Nucleus accumbens (tissue), 56 donors: ENCODE data around the gene SSMEM1.
"Not testable (repeated sequence)": the region's sequence is repeated elsewhere in the genome, so short reads cannot be mapped to it uniquely, and the experiment has no call there.

Experiments used
- DNase-seq, 56 donors: peaks; one replicate each; lab custom pipeline; 2025; lab: John Stamatoyannopoulos, UW

The SSMEM1 gene

DNA sequence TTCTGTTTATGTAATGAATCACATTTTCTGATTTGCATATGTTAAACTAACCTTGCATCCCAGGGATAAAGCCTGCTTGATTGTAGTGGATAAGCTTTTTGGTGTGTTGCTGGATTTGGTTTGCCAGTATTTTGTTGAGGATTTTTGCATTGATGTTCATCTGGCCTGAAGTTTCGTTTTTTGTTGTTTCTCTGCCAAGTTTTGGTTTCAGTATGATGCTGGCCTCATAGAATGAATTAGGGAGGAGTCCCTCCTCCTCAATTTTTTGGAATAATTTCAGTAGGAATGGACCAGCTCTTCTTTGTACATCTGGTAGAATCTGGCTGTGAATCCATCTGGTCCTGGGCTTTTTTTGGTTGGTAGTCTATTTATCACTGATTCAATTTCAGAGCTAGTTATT, 35.8 kb downstream of the SSMEM1 start:
- DNase-seq = not testable (repeated sequence)

DNA sequence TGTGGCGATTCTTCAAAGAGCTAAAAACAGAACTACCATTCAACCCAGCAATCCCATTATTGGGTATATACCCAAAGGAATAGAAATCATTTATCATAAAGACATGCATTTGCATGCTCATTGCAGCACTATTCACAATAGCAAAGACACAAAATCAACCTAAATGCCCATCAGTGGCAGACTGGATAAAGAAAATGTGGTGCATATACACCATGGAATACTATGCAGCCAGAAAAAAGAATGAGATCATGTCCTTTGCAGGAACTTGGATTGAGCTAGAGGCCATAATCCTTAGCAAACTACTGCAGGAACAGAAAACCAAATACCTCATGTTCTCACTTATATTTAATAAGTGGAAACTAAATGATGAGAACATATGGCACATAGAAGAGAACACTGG, 38.8 kb downstream of the SSMEM1 start:
- not testable (repeated sequence) for DNase-seq

DNA sequence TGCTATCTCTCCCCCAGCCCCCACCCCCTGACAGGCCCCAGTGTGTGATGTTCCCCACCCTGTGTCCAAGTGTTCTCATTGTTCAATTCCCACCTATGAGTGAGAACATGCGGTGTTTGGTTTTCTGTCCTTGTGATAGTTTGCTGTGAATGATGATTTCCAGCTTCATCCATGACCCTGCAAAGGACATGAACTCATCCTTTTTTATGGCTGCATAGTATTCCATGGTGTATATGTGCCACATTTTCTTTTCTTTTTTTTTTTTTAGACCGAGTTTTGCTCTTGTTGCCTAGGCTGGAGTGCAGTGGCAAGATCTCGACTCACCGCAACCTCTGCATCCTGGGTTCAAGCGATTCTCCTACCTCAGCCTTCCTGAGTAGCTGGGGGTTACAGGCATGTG, 41.2 kb downstream of the SSMEM1 start:
- DNase-seq = not testable (repeated sequence)

DNA sequence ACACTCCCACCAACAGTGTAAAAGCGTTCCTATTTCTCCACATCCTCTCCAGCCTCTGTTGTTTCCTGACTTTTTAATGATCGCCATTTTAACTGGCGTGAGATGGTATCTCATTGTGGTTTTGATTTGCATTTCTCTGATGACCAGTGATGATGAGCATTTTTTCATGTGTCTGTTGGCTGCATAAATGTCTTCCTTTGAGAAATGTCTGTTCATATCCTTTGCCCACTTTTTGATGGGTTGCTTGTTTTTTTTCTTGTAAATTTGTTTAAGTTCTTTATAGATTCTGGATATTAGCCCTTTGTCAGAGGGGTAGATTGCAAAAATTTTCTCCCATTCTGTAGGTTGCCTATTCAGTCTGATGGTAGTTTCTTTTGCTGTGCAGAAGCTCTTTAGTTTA, 42.0 kb downstream of the SSMEM1 start:
- DNase-seq = not testable (repeated sequence)

DNA sequence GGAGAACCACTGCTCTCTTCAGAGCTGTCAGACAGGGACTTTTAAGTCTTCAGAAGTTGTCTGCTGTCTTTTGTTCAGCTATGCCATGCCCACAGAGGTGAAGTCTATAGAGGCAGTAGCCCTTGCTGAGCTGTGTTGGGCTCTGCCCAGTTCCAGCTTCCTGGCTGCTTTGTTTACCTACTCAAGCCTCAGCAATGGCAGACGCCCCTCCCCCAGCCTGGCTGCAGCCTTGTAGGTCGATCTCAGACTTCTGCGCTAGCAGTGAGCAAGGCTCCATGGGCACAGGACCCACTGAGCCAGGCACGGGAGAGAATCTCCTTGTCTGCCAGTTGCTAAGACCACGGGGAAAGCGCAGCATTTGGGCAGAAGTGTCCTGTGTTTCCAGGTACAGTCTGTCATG, 46.9 kb downstream of the SSMEM1 start:
- no peak for DNase-seq

DNA sequence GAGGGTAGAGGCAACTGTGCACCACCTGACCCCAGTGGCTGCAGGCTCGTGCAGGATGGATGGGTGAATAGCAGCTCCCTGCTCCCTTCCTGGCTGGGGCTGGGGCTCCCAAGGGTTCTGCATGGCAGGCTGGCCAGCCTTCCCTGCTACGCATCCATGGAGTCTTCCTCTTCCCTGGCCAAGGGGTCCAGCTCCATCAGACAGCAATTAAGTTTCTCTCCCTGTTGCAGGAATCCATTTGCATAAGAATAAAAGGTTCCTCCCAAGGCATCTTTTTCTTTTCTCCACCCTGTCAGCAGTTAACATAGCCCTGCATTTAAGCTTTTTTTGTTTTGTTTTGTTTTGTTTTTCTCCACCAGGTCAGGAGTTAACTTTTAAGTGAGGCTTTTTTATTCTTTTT, 49.0 kb downstream of the SSMEM1 start:
- no peak for DNase-seq

DNA sequence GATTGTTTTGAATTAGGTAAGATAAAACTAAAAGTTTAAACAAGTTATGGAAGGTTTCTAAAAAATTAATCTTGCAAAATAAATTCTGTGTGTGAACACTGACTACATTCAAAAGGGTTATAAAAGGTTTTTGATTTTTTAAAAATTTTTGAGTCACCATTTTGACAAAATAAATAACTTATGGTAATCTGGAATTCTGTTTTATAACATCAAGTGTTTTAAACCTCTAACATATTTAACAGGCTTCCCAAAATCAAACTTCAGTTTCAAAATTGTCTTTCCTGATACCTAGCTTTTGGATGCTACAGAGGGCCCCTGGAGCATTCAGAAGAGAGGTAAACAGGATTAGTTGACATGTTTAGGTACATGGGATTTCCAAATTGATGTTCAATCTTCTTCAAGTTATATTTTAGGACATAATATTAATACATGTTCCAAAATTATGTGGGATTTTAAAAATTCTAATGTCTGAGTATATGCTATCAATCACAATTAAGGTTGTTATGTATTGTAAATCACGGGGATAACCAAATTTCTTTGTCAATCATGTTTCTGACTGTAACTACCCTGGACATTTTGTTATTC, 50.9 kb downstream of the SSMEM1 start:
- DNase-seq = no peak

DNA sequence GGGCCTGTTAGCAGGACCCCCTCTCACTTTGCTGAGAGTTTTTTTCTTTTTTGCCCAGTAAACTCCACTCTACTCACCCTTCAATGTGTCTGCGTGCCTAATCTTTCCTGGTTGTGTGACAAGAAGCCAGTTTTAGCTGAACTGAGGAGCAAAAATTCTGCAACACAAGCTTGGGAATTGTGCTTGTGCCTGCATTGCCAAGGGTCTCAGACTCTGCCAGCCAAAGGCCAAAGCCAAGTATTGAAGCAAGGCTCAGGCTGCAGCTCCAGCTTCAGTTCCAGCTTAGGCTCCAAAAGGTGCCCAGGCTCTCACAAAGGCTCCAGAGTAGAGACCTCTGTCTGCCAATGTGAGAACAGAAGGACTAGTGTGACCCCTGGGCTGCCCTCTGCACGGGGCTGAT, 54.8 kb downstream of the SSMEM1 start:
- peak in 7 of 56 donors; percentile 7 to 56 (median 17) for DNase-seq

DNA sequence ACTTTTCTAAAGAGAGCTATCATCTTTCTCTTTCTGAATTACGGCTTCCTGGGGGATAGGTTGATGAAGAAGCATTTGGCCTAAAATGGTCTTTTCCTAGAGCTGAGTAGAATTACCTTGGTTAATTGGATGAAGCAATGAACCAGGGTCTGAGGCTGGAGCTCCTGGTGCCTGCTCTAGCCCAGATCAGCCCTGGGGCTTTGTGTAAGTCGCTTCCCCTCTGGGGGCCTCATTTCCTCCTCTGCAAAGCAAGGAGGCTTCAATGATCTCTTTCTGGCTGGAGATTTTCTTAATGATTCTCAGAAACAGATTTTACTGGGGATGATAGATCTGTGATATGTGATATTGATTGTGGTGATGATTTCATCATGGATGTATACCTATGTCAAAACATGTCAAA, 55.5 kb downstream of the SSMEM1 start:
- DNase-seq = no peak
